H1 (cell line): ENCODE measurements around the gene BRAT1. TPM values are rescaled to one million over a fixed set of nuclear protein-coding genes. Genes with fewer than 3 reads are reported as not detected.

Experiments used
- CTCF ChIA-PET: fragments of 300-600 bp; sonication (Branson Sonifier 250); formaldehyde crosslinking; loops from one replicate; lab custom pipeline; 2021; ENCODE audit not compliant: partially characterized antibody; lab: Charles Lee
- POLR2A ChIA-PET: fragments of 300-600 bp; sonication (Branson Sonifier 250); formaldehyde crosslinking; loops from one replicate; lab custom pipeline; 2021; ENCODE audit warnings: inconsistent platforms; ENCODE audit not compliant: partially characterized antibody; lab: Charles Lee
- DNase-seq, 2 experiments: peaks; one replicate each; pipeline versions ENCODE4 v3.0.0 to v3.0.0-alpha.2; 2010 to 2022; ENCODE audit warnings: low spot score in 2 of 2, low read depth in 1 of 2, mixed read lengths in 1 of 2
- FAIRE-seq: peaks from 2 replicates; lab custom pipeline; 2011; peaks lifted over from hg19 to GRCh38; lab: Jason Lieb, UNC
- H2AFZ ChIP-seq: 2 replicates; pipeline ENCODE4 v1.8.1; 2012; ENCODE audit warnings: low read length, inconsistent platforms
- H2AK5ac ChIP-seq: 2 replicates; pipeline ENCODE4 v1.6.1; 2013; ENCODE audit warnings: low read depth, low read length
- H2BK120ac ChIP-seq: replicated peaks from 2 replicates; pipeline ENCODE3; 2013; ENCODE audit warnings: low read depth, low read length, inconsistent platforms
- H2BK12ac ChIP-seq: 2 replicates; pipeline ENCODE4 v1.6.1; 2013; ENCODE audit warnings: low read depth, low read length
- H2BK15ac ChIP-seq: 2 replicates; pipeline ENCODE4 v1.6.1; 2013; ENCODE audit warnings: low read length
- H2BK20ac ChIP-seq: 2 replicates; pipeline ENCODE4 v1.6.1; 2013; ENCODE audit warnings: low read length
- H2BK5ac ChIP-seq: 2 replicates; pipeline ENCODE4 v1.6.1; 2013; ENCODE audit warnings: low read depth, low read length
- H3K14ac ChIP-seq: 2 replicates; pipeline ENCODE4 v1.6.1; 2013; ENCODE audit warnings: inconsistent platforms; ENCODE audit not compliant: insufficient read length
- H3K18ac ChIP-seq: 2 replicates; pipeline ENCODE4 v1.6.1; 2013; ENCODE audit warnings: low read length; ENCODE audit errors: extremely low read depth
- H3K23ac ChIP-seq: 2 replicates; pipeline ENCODE4 v1.6.1; 2013; ENCODE audit warnings: inconsistent platforms; ENCODE audit not compliant: insufficient read length
- H3K23me2 ChIP-seq: 2 replicates; pipeline ENCODE4 v1.6.1; 2013; ENCODE audit warnings: low read depth, low read length
- H3K27ac ChIP-seq: 2 replicates; pipeline ENCODE4 v1.6.1; 2011; ENCODE audit warnings: low read depth, low read length, inconsistent platforms
- H3K27me3 ChIP-seq, 4 experiments: replicated peaks in 1 of 4; 1 replicate in 1 of 4; 2 replicates in 3 of 4; pipeline versions ENCODE4 v1.6.1 to v1.8.1; 2011 to 2013; ENCODE audit warnings: low read length in 3 of 4, mild to moderate bottlenecking in 3 of 4, inconsistent platforms in 2 of 4, mixed read lengths in 2 of 4, moderate library complexity in 1 of 4; ENCODE audit not compliant: control insufficient read depth in 3 of 4, insufficient read depth in 3 of 4; ENCODE audit errors: extremely low read depth in 1 of 4
- H3K36me3 ChIP-seq, 4 experiments: 2 replicates each; pipeline versions ENCODE4 v1.6.1 to v1.8.1; 2011 to 2013; ENCODE audit warnings: mild to moderate bottlenecking in 4 of 4, low read length in 3 of 4, moderate library complexity in 2 of 4, control low read depth in 1 of 4, inconsistent platforms in 1 of 4; ENCODE audit not compliant: insufficient read depth in 4 of 4, control insufficient read depth in 2 of 4
- H3K4ac ChIP-seq: replicated peaks from 2 replicates; pipeline ENCODE3; 2013; ENCODE audit warnings: low read length, low read depth, mixed read lengths, inconsistent platforms; ENCODE audit not compliant: insufficient read length
- H3K4me1 ChIP-seq, 4 experiments: replicated peaks in 1 of 4; 1 replicate in 1 of 4; 2 replicates in 3 of 4; pipeline versions ENCODE4 v1.6.1 to v1.8.1; 2011 to 2013; ENCODE audit warnings: low read length in 3 of 4, inconsistent platforms in 2 of 4, mixed read lengths in 1 of 4; ENCODE audit not compliant: insufficient read depth in 4 of 4, control insufficient read depth in 3 of 4
- H3K4me2 ChIP-seq, 2 experiments: 2 replicates each; pipeline versions ENCODE4 v1.6.1 to v1.8.1; 2011 to 2013; ENCODE audit warnings: low read depth in 2 of 2, low read length in 2 of 2, control low read depth in 1 of 2, inconsistent platforms in 1 of 2, mild to moderate bottlenecking in 1 of 2; ENCODE audit not compliant: insufficient read depth in 1 of 2
- H3K4me3 ChIP-seq, 4 experiments: fragments of 200-600, 300-600 bp in 1 of 4; sonication (generic), shearing (Covaris generic), sonication (Bioruptor Twin) in 1 of 4; 2 replicates each; pipeline versions ENCODE4 v1.5.1 to v1.8.1; 2011 to 2016; ENCODE audit warnings: low read length in 4 of 4, low read depth in 3 of 4, control low read depth in 2 of 4, inconsistent platforms in 2 of 4, mild to moderate bottlenecking in 2 of 4, mixed read lengths in 1 of 4, moderate library complexity in 1 of 4; ENCODE audit not compliant: insufficient read depth in 2 of 4; ENCODE audit errors: extremely low read depth in 1 of 4
- H3K56ac ChIP-seq: replicated peaks from 2 replicates; pipeline ENCODE3; 2013; ENCODE audit warnings: low read depth, mild to moderate bottlenecking, mixed read lengths, low read length, inconsistent platforms; ENCODE audit not compliant: insufficient read length
- H3K79me1 ChIP-seq: 2 replicates; pipeline ENCODE4 v1.6.1; 2013; ENCODE audit warnings: low read depth, low read length, control low read depth
- H3K79me2 ChIP-seq, 2 experiments: 2 replicates each; pipeline versions ENCODE4 v1.6.1 to v1.8.1; 2012 to 2013; ENCODE audit warnings: low read length in 2 of 2, mild to moderate bottlenecking in 2 of 2, inconsistent platforms in 1 of 2; ENCODE audit not compliant: insufficient read depth in 2 of 2, control insufficient read depth in 1 of 2
- H3K9ac ChIP-seq, 4 experiments: replicated peaks in 1 of 4; 1 replicate in 1 of 4; 2 replicates in 3 of 4; pipeline versions ENCODE4 v1.6.1 to v1.8.1; 2011 to 2013; ENCODE audit warnings: low read depth in 3 of 4, low read length in 3 of 4, control low read depth in 2 of 4, mild to moderate bottlenecking in 2 of 4, moderate library complexity in 2 of 4, inconsistent platforms in 1 of 4; ENCODE audit errors: extremely low read depth in 1 of 4
- H3K9me3 ChIP-seq, 2 experiments: 2 replicates each; pipeline versions ENCODE4 v1.6.1 to v1.8.1; 2012 to 2013; ENCODE audit warnings: mild to moderate bottlenecking in 2 of 2, moderate library complexity in 2 of 2, control low read depth in 1 of 2, inconsistent platforms in 1 of 2, low read depth in 1 of 2, low read length in 1 of 2, mixed read lengths in 1 of 2; ENCODE audit not compliant: insufficient read depth in 2 of 2
- H4K20me1 ChIP-seq, 2 experiments: replicated peaks in 1 of 2; 2 replicates each; pipeline versions ENCODE3 to v1.8.1; 2011 to 2013; ENCODE audit warnings: inconsistent platforms in 2 of 2, low read length in 2 of 2, mild to moderate bottlenecking in 1 of 2; ENCODE audit not compliant: insufficient read depth in 2 of 2, control insufficient read depth in 1 of 2
- H4K5ac ChIP-seq: 2 replicates; pipeline ENCODE4 v1.6.1; 2013; ENCODE audit warnings: low read length, low read depth, mixed read lengths, inconsistent platforms; ENCODE audit not compliant: insufficient read length
- H4K8ac ChIP-seq: 2 replicates; pipeline ENCODE4 v1.8.0; 2013; ENCODE audit warnings: mild to moderate bottlenecking, moderate library complexity, low read length, inconsistent platforms; ENCODE audit not compliant: insufficient read depth; ENCODE audit errors: extremely low read depth
- H4K91ac ChIP-seq: replicated peaks from 2 replicates; pipeline ENCODE3; 2013; ENCODE audit warnings: low read length, mixed read lengths, inconsistent platforms; ENCODE audit not compliant: insufficient read length
- CTCF ChIP-seq, 3 experiments: IDR thresholded peaks; 1 replicate in 2 of 3; 2 replicates in 1 of 3; pipeline versions ENCODE4 v1.5.1 to v1.6.1; 2011; ENCODE audit warnings: low read length in 3 of 3, mild to moderate bottlenecking in 3 of 3, inconsistent platforms in 2 of 3, low read depth in 1 of 3, moderate library complexity in 1 of 3; ENCODE audit not compliant: insufficient read depth in 1 of 3; ENCODE audit errors: control extremely low read depth in 1 of 3
- E2F6 ChIP-seq: IDR thresholded peaks from 2 replicates; pipeline ENCODE4 v1.6.1; 2012; ENCODE audit warnings: inconsistent platforms
- EGR1 ChIP-seq: IDR thresholded peaks from 2 replicates; pipeline ENCODE4 v1.6.1; 2011; ENCODE audit warnings: low read depth, low read length, borderline replicate concordance
- GABPA ChIP-seq: IDR thresholded peaks from 2 replicates; pipeline ENCODE4 v1.6.1; 2011; ENCODE audit warnings: mild to moderate bottlenecking, low read length, moderate library complexity, borderline replicate concordance; ENCODE audit not compliant: insufficient read depth
- NANOG ChIP-seq: IDR thresholded peaks from 2 replicates; pipeline ENCODE4 v1.6.1; 2011; ENCODE audit warnings: low read length, low read depth, mild to moderate bottlenecking, inconsistent platforms; ENCODE audit not compliant: insufficient read depth, poor library complexity, severe bottlenecking
- POU5F1 ChIP-seq: IDR thresholded peaks from 2 replicates; pipeline ENCODE4 v1.6.1; 2011; ENCODE audit warnings: low read depth, mild to moderate bottlenecking, low read length, moderate library complexity
- SUZ12 ChIP-seq: fragments of 200-600 bp; sonication (generic); IDR thresholded peaks from 2 replicates; pipeline ENCODE4 v1.6.1; 2012; ENCODE audit warnings: mild to moderate bottlenecking, inconsistent platforms, low read length, moderate library complexity, mixed read lengths
- WGBS, 2 experiments: shearing (Covaris generic) in 1 of 2; methylation state at CpG; one replicate each; pipeline versions ENCODE4 v1.1.6 to v1.1.7; 2013 to 2015; ENCODE audit warnings: low lambda C conversion rate in 2 of 2, mixed read lengths in 2 of 2, inconsistent platforms in 1 of 2, low coverage in 1 of 2, missing lambda C conversion rate in 1 of 2; ENCODE audit not compliant: insufficient replicate concordance in 2 of 2, insufficient coverage in 1 of 2, insufficient read length in 1 of 2; ENCODE audit errors: extremely low coverage in 1 of 2, missing lambda C conversion rate in 1 of 2; 5-methylcytosine and 5-hydroxymethylcytosine counted together
- polyA plus RNA-seq, 7 experiments: library from polyadenylated mRNA; depleted of rRNA in 3 of 7; stranded (reverse) in 5 of 7; unstranded in 2 of 7; fragments of >200 nt in 5 of 7; fragments of 200-250 nt in 2 of 7; gene quantifications; 1 replicate in 5 of 7; 2 replicates in 1 of 7; 4 replicates in 1 of 7; pipeline versions ENCODE4 v1.2.1 to v1.2.3, GENCODE V29; 2011 to 2013; ENCODE audit warnings: missing spikeins in 2 of 7, mixed read lengths in 2 of 7
- total RNA-seq: library from RNA; stranded (reverse); fragmentation: NEBNext Ultra II Directional; extraction: Animal tissue kit (Norgen Biotek cat#: 25700); gene quantifications from 2 replicates; pipeline ENCODE4 v1.2.1, GENCODE V29; 2021

Gene BRAT1
- total and polyA plus RNA-seq, 2 of the 8 experiments (the other 6 are each of a cell fraction or from before 2014, with no cell fraction given): 36.8 to 42.3 TPM

GRCh38 chr7:2492038-2492437, 63.3 kb downstream of the BRAT1 start:
- Histone ChIP-seq H2BK5ac (no peak overlapping the region), H3K18ac (no peak overlapping the region), H4K8ac (no peak overlapping the region), H3K9ac (no peak overlapping the region), H3K4me3 (no peak overlapping the region), H3K27me3 (no peaks in the 10 kb centered on the region), H3K36me3 (no peaks in the 10 kb centered on the region), H3K56ac (no peak overlapping the region), H4K5ac (no peak overlapping the region), H2BK120ac (no peak overlapping the region), H2BK12ac (no peak overlapping the region), H3K4ac (no peak overlapping the region), H3K23ac (no peak overlapping the region), H3K27ac (no peak overlapping the region), H3K79me2 (no peaks in the 10 kb centered on the region), H2BK15ac (no peak overlapping the region), H3K14ac (no peak overlapping the region), H2AFZ (no peak overlapping the region), H2BK20ac (no peak overlapping the region), H3K4me2 (no peak overlapping the region), H3K23me2 (peaks cover 16% of the 10 kb centered on the region; the same call in 1 of the 2 replicates), H3K4me1 (peaks cover 0 to 17% (median 8%) of the 10 kb centered on the region in 4 experiments; a peak in 6 of 7 replicates), H4K20me1 (no peaks in the 10 kb centered on the region), H2AK5ac (0 out of 2 replicates have a peak overlapping the region, but pooled peaks have one; percentile 24), H4K91ac (no peak overlapping the region), H3K79me1 (no peaks in the 10 kb centered on the region; the same call in 1 of the 2 replicates), H3K9me3 (no peaks in the 10 kb centered on the region)
- ChIA-PET CTCF (interaction anchor here (0.6 to 2.8 kb wide), 4 partner anchors 14 to 1308 kb away, joined by 3 to 11 read pairs (median 5); no protein-coding TSS in a partner anchor), POLR2A (no interaction called here)
- 82% methylated on average over 2 of the region's 2 CpGs; no CpG with 5 or more reads in 1 of the 2 experiments for WGBS, 2 experiments
- TF ChIP-seq NANOG (no peak), CTCF (IDR thresholded peaks at IDR 0.05; ENCODE audit: control extremely low read depth in 1 of 3, insufficient read depth in 1 of 3, low read depth in 1 of 3, low read length in 3 of 3) (no peak), EGR1 (no peak), GABPA (no peak), SUZ12 (no peak), E2F6 (no peak), POU5F1 (no peak)
- DNase-seq (no peak), FAIRE-seq (no peak)
